DND-41 (cell line): Measurements from ENCODE around the gene SLC25A53.

ENCODE experiments used
- CTCF ChIP-seq: IDR thresholded peaks from 2 replicates; pipeline ENCODE4 v1.5.1; 2012; ENCODE audit warnings: borderline replicate concordance, low read length, moderate library complexity, mild to moderate bottlenecking; ENCODE audit not compliant: poor library complexity, severe bottlenecking; ENCODE audit errors: extremely low read depth
- EZH2 ChIP-seq: IDR thresholded peaks from 3 replicates; pipeline ENCODE4 v1.6.1; 2012; ENCODE audit warnings: borderline replicate concordance, low read depth, mild to moderate bottlenecking, moderate library complexity, low read length, inconsistent platforms; ENCODE audit not compliant: severe bottlenecking

- TF ChIP-seq CTCF (no peak), EZH2 (no peak)
These were observed 10.1 kb upstream of the SLC25A53 start for GRCh38 chrX:104166735-104167436.
